Epithelial cell of proximal tubule (primary cell): Measurements from ENCODE around the gene COL4A2. TPM values are rescaled to one million over a fixed set of nuclear protein-coding genes. Genes with fewer than 3 reads are reported as not detected.
A peak's percentile ranks its signal among the peaks of the same experiment; 100 is the strongest.
"Not testable (repeated sequence)": the region's sequence is repeated elsewhere in the genome, so short reads cannot be mapped to it uniquely, and the experiment has no call there.

Experiments
- DNase-seq: peaks from one replicate; pipeline ENCODE4 v3.0.0-alpha.2; 2011; ENCODE audit warnings: low read depth
- H3K4me3 ChIP-seq: 2 replicates; pipeline ENCODE4 v1.5.1; 2011; ENCODE audit warnings: low read depth, mild to moderate bottlenecking, low read length
- total RNA-seq: library from RNA; depleted of rRNA; stranded (reverse); fragments of >200 nt; gene quantifications from 2 replicates; pipeline ENCODE4 v1.2.3, GENCODE V29; 2015
- TF ChIP-seq, protein P1 (sequence below): conservative IDR thresholded peaks from 2 replicates; pipeline ENCODE4 v1.5.1; 2012; ENCODE audit warnings: low read depth, mild to moderate bottlenecking, low read length

The COL4A2 gene
- total RNA-seq, 1 donor from 2014 or later: 728 TPM

DNA sequence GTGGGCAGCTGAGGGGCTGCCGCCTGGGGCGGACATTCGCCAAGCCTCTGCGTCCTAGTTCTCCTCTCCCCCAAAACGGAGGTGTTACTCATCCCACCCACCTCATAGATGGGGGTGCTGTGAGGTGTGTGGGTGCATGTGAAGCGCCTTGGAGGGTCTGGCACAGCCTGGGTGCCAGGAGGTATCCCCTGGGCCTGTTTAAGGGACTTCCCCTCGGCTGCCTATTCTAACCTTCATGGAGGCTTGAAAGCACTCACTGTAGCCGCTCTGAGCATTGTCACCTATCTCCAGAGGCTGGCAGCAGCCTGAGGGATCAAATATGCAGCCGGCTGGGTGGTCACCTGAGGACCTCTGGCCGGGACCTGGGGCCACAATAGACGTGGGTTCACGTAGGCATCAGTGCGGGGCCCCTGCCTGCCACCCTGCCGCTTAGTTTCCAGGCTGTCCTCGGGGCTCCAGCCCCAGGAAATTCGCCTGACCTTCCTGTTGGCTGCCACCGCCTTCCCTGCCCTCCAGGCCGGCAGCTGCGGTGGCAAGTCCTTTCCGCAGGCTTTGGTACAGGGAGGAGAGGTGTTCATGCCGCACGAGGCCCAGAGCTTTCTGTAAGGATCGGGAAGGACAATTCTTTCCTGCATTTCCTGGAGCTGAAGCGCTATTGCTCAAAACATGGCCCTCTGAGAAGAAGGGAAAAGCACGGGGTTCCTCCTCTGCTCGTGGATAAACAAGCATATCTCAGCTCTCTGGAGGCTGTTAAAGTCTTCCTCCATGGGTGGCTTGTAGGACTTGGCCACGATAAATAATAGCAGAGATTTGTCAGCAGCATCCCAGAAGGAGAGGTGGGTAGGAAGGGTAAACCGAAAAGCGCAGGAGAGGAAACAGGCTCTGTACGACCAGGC, 4.6 kb downstream of the COL4A2 start:
- H3K4me3 ChIP-seq: peak overlapping the region; percentile 14
- DNase-seq: no peak
- TF ChIP-seq, protein P1, sequence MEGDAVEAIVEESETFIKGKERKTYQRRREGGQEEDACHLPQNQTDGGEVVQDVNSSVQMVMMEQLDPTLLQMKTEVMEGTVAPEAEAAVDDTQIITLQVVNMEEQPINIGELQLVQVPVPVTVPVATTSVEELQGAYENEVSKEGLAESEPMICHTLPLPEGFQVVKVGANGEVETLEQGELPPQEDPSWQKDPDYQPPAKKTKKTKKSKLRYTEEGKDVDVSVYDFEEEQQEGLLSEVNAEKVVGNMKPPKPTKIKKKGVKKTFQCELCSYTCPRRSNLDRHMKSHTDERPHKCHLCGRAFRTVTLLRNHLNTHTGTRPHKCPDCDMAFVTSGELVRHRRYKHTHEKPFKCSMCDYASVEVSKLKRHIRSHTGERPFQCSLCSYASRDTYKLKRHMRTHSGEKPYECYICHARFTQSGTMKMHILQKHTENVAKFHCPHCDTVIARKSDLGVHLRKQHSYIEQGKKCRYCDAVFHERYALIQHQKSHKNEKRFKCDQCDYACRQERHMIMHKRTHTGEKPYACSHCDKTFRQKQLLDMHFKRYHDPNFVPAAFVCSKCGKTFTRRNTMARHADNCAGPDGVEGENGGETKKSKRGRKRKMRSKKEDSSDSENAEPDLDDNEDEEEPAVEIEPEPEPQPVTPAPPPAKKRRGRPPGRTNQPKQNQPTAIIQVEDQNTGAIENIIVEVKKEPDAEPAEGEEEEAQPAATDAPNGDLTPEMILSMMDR: no peak

DNA sequence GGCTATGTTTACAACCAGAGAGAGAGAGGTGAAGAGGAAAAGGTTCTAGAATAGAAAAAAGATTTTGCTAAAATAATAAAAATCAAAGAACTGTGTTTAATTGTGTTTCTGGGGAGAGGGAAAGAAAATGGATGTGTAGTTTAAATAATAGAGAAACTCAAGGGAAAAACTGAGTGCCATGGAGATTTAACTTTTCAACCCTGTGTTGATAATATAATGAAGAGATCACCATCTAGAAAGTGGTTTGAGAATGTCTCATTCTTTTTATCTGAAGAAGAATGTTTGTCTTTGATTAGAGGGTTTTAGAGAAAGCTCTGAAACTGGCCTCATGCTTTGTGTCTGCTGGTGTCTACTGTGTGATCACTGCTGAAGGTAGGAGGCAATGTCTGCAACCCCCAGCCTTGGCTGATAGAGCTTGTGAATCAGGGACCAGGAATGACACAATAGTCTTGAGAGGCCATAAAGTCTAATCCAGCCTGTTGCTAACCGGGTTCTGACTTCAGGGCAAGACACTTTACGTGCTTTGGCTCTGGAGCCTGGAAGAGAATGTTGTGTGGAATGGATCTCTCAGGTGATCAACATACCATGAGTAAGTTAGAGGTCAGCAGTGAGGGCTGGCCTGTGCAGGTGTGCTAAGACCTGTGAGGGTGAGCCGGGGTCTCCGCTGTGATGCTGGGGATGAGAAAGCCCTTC, 5.4 kb downstream of the COL4A2 start:
- TF ChIP-seq, protein P1: no peak
- H3K4me3 ChIP-seq: no peak overlapping the region
- no peak for DNase-seq

DNA sequence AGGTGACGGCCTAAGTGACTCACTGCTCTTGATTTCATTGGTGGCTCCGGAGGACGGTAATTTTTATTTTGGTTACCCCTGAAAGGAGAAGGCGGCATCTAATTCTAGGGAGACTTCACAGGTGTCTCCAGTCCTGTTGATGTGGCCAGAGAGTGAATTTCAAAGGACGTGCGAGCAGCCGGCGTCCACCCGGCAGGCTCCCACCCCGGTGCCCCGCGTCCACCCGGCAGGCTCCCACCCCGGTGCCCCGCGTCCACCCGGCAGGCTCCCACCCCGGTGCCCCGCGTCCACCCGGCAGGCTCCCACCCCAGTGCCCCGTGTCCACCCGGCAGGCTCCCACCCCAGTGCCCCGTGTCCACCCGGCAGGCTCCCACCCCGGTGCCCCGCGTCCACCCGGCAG, 6.2 kb downstream of the COL4A2 start:
- DNase-seq, H3K4me3 ChIP-seq: not testable (repeated sequence)

DNA sequence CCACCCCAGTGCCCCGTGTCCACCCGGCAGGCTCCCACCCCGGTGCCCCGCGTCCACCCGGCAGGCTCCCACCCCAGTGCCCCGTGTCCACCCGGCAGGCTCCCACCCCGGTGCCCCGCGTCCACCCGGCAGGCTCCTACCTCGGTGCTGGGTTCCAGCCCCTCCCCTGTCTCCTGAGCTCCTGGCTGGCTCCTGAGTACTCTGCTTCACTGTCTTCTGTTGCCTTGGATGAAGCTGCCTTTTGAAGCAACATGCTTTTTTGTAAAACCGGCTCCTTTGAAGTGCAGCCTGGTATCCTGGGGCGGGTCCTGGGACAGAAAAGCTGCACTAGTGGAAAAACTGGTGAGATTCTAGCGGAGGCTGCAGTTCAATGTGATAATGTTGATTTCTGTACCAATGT, 6.6 kb downstream of the COL4A2 start:
- DNase-seq, H3K4me3 ChIP-seq: not testable (repeated sequence)

DNA sequence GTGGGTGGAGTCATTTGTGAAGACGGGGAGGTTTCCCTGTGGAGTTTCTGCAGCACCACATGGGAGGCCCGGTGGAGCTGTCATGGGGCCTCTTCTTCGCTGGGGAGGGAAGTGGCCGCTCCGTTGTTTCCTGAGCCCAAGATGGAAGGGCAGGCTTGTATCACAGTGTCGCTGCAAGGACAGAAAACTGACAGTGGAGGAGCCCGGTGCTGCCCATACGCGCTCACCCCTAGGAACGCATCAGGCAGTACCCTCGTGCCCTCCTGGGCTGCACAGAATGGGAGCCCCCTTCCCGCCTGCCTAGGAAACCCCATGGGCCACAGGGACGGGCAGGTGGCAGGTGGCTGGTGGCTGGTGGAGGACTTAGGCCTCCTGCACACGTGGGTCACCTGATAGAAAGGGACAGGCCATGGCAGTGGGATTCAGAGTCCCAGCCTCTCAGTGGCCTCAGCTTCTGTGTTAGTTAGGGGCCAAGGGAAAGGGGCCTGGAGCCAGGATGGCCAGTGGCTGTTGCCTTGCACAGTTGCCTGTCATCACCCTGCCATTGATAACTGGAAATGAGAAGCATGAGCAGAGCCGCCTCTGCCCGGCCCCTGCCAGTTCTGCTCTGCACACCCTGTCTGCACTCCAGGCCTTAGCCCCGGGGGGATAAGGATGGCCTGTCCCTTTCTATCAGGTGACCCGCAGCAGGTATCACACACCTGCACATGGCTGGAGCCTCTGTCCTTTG, 7.6 kb downstream of the COL4A2 start:
- DNase-seq: no peak
- H3K4me3 ChIP-seq: no peak overlapping the region
- TF ChIP-seq, protein P1: no peak

DNA sequence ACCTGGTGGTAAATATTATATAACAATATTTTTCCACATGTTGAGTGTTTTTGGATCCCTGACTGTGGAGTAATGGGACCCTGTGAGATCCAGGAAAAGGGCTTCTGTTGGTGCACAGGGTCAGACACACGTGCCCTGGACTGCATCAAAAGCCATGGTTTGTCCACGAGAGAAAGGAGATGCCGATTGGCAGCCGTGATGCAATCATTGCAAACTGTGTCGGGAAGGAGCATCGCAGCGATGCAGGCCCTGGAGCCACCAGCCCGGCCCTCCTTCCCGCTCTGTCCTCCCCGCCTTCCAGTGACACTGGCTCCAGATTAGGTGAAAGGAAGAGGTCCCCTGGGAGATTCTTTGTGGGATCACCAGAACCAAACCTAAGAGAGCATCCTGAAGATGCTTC, 9.1 kb downstream of the COL4A2 start:
- H3K4me3 ChIP-seq: no peak overlapping the region
- no peak for DNase-seq
- TF ChIP-seq, protein P1: no peak

DNA sequence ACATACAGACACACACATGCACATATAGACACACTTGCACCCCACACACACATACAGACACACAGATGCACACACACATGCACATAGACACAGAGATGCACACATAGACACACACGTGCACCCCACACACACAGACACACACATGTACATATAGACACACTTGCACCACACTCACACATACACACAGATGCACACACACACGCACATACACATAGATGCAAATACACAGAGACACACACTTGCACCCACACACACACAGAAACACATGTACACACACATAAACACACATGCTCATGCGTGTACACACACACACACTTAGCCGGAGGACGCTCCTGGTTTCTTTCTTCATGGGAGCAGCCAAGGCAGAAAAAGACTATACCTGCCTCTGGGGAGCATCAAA, 10.0 kb downstream of the COL4A2 start:
- H3K4me3 ChIP-seq: no peak overlapping the region
- DNase-seq: no peak
- TF ChIP-seq, protein P1: no peak
